Body of pancreas (tissue), 4 donors: ENCODE results near the gene UTF1.

ENCODE experiments used
- CTCF ChIP-seq, 7 experiments: fragments of 450-650 bp in 4 of 7; fragments of 200-600 bp in 3 of 7; sonication (generic) in 3 of 7; IDR thresholded peaks; one replicate each; pipeline ENCODE4 v1.5.1; 2016 to 2019; ENCODE audit warnings: antibody characterized with exemption in 7 of 7
- POLR2A ChIP-seq, 3 donors: fragments of 450-650 bp; IDR thresholded peaks; one replicate each; pipeline ENCODE4 v1.6.1; 2016; ENCODE audit warnings: antibody characterized with exemption in 3 of 3, mild to moderate bottlenecking in 2 of 3

GRCh38 chr10:133184591-133185244, 45.3 kb upstream of the UTF1 start:
- TF ChIP-seq CTCF (IDR thresholded peaks at IDR 0.05) (no peak), POLR2A (IDR thresholded peaks at IDR 0.05) (no peak)
